Naive thymus-derived CD4-positive, alpha-beta T cell (primary cell): ENCODE data around the gene FER. TPM values are rescaled to one million over a fixed set of nuclear protein-coding genes. Genes with fewer than 3 reads are reported as not detected.
"Not testable (repeated sequence)": the region's sequence is repeated elsewhere in the genome, so short reads cannot be mapped to it uniquely, and the experiment has no call there.

Experiments
- ATAC-seq: fragments of 150-1000 bp; cut with Tn5 transposase; 2 replicates; pipeline ENCODE4 v1.10.0; 2021; ENCODE audit warnings: mild to moderate bottlenecking, moderate library complexity
- CTCF ChIA-PET: fragments of 350-600 bp; sonication (Branson Sonifier 250); formaldehyde crosslinking; loops from one replicate; lab custom pipeline; 2021; ENCODE audit warnings: antibody characterized with exemption; lab: Charles Lee
- POLR2A ChIA-PET: fragments of 350-600 bp; sonication (Branson Sonifier 250); formaldehyde crosslinking; loops from one replicate; lab custom pipeline; 2021; ENCODE audit warnings: antibody characterized with exemption, inconsistent platforms; lab: Charles Lee
- DNase-seq, 9 donors: peaks; one replicate each; pipeline versions ENCODE4 v3.0.0 to v3.0.0-alpha.2; 2020 to 2022; ENCODE audit warnings: mixed read lengths in 1 of 9
- H3K27ac ChIP-seq: one replicate; pipeline ENCODE4 v1.7.0; 2013; ENCODE audit warnings: mild to moderate bottlenecking, low read depth, low read length, moderate library complexity
- H3K27me3 ChIP-seq, 2 donors: one replicate each; pipeline ENCODE4 v1.7.0; 2013; ENCODE audit warnings: low read length in 2 of 2, mild to moderate bottlenecking in 2 of 2, moderate library complexity in 2 of 2; ENCODE audit not compliant: control insufficient read depth in 2 of 2, insufficient read depth in 2 of 2
- H3K36me3 ChIP-seq, 3 experiments: 1 replicate in 2 of 3; 2 replicates in 1 of 3; pipeline ENCODE4 v1.7.0; 2013; ENCODE audit warnings: low read length in 3 of 3, mild to moderate bottlenecking in 3 of 3, moderate library complexity in 1 of 3; ENCODE audit not compliant: insufficient read depth in 3 of 3, control insufficient read depth in 2 of 3
- H3K4me1 ChIP-seq, 2 donors: one replicate each; pipeline ENCODE4 v1.7.0; 2013; ENCODE audit warnings: low read length in 2 of 2, mild to moderate bottlenecking in 2 of 2, moderate library complexity in 1 of 2; ENCODE audit not compliant: control insufficient read depth in 2 of 2, insufficient read depth in 2 of 2
- H3K4me3 ChIP-seq: 2 replicates; pipeline ENCODE4 v1.7.0; 2013; ENCODE audit warnings: mild to moderate bottlenecking, low read length
- H3K9me3 ChIP-seq, 3 experiments: 1 replicate in 2 of 3; 2 replicates in 1 of 3; pipeline ENCODE4 v1.7.0; 2013; ENCODE audit warnings: low read length in 3 of 3; ENCODE audit not compliant: control insufficient read depth in 2 of 3
- H3K27ac Mint-ChIP-seq, 9 donors: one replicate each; pipeline ENCODE4 v1.8.0; 2020 to 2022; ENCODE audit warnings: mixed read lengths in 9 of 9, mild to moderate bottlenecking in 8 of 9, moderate library complexity in 5 of 9, inconsistent platforms in 2 of 9
- H3K27me3 Mint-ChIP-seq, 5 donors: one replicate each; pipeline ENCODE4 v1.8.0; 2021 to 2022; ENCODE audit warnings: mixed read lengths in 5 of 5, mild to moderate bottlenecking in 1 of 5
- H3K36me3 Mint-ChIP-seq, 5 donors: one replicate each; pipeline ENCODE4 v1.8.0; 2020 to 2022; ENCODE audit warnings: mixed read lengths in 5 of 5, mild to moderate bottlenecking in 3 of 5, inconsistent platforms in 1 of 5
- H3K4me1 Mint-ChIP-seq, 7 donors: one replicate each; pipeline ENCODE4 v1.8.0; 2020 to 2022; ENCODE audit warnings: mixed read lengths in 7 of 7, mild to moderate bottlenecking in 3 of 7, inconsistent platforms in 1 of 7
- H3K4me3 Mint-ChIP-seq, 10 donors: one replicate each; pipeline ENCODE4 v1.8.0; 2020 to 2022; ENCODE audit warnings: mild to moderate bottlenecking in 10 of 10, mixed read lengths in 10 of 10, moderate library complexity in 6 of 10, inconsistent platforms in 2 of 10
- H3K9me3 Mint-ChIP-seq, 11 donors: one replicate each; pipeline ENCODE4 v1.8.0; 2020 to 2022; ENCODE audit warnings: mixed read lengths in 11 of 11, mild to moderate bottlenecking in 4 of 11, inconsistent platforms in 1 of 11, moderate library complexity in 1 of 11
- intact Hi-C, 2 donors: fragments of 100-400 bp; cut with micrococcal nuclease; formaldehyde crosslinking; loops; one replicate each; pipeline ENCODE4 v1.15.1; 2023
- polyA plus RNA-seq, 2 donors: library from polyadenylated mRNA; unstranded; fragments of 300-500 nt; fragmentation: Illumina TruSeq; gene quantifications; one replicate each; pipeline ENCODE4 v1.2.3, GENCODE V29; 2021
- total RNA-seq, 6 experiments: library from RNA in 5 of 6; stranded (reverse) in 5 of 6; gene quantifications; 1 replicate in 5 of 6; 2 replicates in 1 of 6; pipeline ENCODE4 v1.2.3 and lab custom pipeline; 2021 to 2026

The FER gene
- total and polyA plus RNA-seq, 7 experiments from 2014 or later = 2.7 to 17.6 (median 13.8) TPM

DNA sequence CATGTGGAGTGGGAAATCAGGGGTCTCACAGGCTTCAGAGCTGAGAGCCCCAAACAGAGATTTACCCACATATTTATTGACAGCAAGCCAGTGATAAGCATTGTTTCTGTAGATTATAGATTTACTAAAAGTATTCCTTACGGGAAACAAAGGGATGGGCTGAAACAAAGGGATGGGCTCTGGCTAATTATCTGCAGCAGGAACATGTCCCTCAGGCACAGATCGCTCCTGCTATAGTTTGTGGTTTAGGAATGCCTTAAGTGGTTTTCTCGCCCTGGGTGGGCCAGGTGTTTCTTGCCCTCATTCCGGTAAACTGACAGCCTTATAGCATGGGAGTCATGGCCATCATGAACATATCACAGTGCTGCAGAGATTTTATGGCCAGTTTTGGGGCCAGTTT, 36.9 kb downstream of the FER start:
- CTCF ChIA-PET, intact Hi-C loops, H3K9me3 ChIP-seq, H3K27ac ChIP-seq, H3K4me3 ChIP-seq, H3K27ac Mint-ChIP-seq, POLR2A ChIA-PET, ATAC-seq, H3K27me3 Mint-ChIP-seq, H3K4me3 Mint-ChIP-seq, H3K27me3 ChIP-seq, DNase-seq, H3K4me1 ChIP-seq: not testable (repeated sequence)
- H3K36me3 Mint-ChIP-seq = peaks cover 2 to 43% (median 29%) of the 10 kb centered on the region in 5 donors
- H3K36me3 ChIP-seq = peaks cover 0 to 14% (median 0%) of the 10 kb centered on the region in 3 experiments
- peaks cover 0 to 15% (median 0%) of the 10 kb centered on the region in 11 donors for H3K9me3 Mint-ChIP-seq
- H3K4me1 Mint-ChIP-seq = peaks cover 2 to 27% (median 25%) of the 10 kb centered on the region in 7 donors

DNA sequence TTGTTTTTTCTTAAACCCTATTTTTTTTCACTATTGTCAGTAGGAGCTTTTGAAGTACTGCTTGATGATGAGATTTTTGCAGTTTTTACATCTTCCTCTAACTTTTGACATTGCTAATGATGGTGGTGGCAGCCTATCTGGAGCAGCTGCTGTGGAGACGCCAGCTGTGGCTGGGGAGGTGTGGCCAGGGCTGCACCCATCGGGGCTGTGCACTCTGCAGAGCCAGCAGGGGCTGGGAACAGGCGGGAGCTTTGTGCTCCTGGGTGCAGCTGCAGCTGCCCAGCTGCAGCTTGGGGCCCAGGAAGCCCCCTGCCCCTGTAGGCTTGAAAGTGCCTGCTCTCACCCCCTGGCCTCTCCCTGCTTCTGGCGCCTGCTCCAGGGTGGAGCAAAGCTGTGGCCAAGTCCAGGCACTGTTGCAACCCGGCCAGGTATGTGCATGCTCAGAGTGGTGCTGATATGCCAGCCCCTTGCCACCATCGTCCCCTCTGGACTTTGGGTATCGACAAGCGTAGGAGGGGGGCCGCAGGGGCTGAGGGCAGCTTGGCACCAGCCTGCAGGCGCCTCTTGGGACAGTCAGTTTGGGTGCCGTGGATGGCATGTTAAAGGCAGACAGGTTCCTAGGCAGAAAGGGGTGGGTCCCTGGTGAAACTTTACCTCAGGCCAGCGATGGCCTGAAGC, 39.2 kb downstream of the FER start:
- no peak overlapping the region for H3K27ac ChIP-seq
- Mint-ChIP-seq H3K9me3 (peaks cover 0 to 15% (median 0%) of the 10 kb centered on the region in 11 donors), H3K4me1 (peaks cover 0 to 25% (median 12%) of the 10 kb centered on the region in 7 donors), H3K27me3 (no peaks in the 10 kb centered on the region), H3K4me3 (no peak overlapping the region), H3K27ac (no peak overlapping the region), H3K36me3 (peaks cover 2 to 59% (median 29%) of the 10 kb centered on the region in 5 donors)
- CTCF ChIA-PET = interaction anchor here (0.6 kb wide), 1 partner anchor 349 kb away, joined by 3 read pairs; no protein-coding TSS in a partner anchor
- no peak for DNase-seq
- ATAC-seq = no peak
- no peaks in the 10 kb centered on the region for H3K4me1 ChIP-seq
- H3K9me3 ChIP-seq = no peaks in the 10 kb centered on the region
- no peaks in the 10 kb centered on the region for H3K27me3 ChIP-seq
- intact Hi-C loops = no loop called here
- H3K36me3 ChIP-seq = peaks cover 0 to 14% (median 0%) of the 10 kb centered on the region in 3 experiments
- POLR2A ChIA-PET = no interaction called here
- H3K4me3 ChIP-seq = no peak overlapping the region

- intact Hi-C loops = no loop called here
- no peak for ATAC-seq
Observed at GRCh38 chr5:108788142-108788541, 40.4 kb downstream of the FER start.

DNA sequence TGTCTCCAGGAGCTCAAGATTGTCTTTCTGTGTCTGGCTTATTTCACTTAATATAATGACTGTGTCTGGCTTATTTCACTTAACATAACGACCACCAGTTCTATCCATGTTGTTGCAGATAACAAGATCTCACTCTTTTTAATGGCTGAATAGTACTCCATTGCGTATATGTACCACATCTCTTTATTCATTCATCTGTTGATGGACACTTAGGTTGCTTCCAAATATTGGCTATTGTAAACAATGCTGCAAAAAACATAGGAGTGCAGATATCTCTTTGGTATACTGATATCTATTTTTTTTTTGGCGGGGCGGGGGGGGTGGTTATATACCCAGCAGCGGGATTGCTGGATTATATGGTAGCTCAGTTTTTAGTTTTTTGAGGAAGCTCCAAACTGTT, 45.5 kb downstream of the FER start:
- DNase-seq = no peak
- H3K36me3 Mint-ChIP-seq = peaks cover 0 to 51% (median 32%) of the 10 kb centered on the region in 5 donors
- H3K9me3 Mint-ChIP-seq = peaks cover 0 to 12% (median 3%) of the 10 kb centered on the region in 11 donors
- no peak overlapping the region for H3K4me3 Mint-ChIP-seq
- Histone ChIP-seq H3K36me3 (no peaks in the 10 kb centered on the region), H3K9me3 (no peaks in the 10 kb centered on the region), H3K4me1 (no peaks in the 10 kb centered on the region), H3K27ac (no peak overlapping the region), H3K4me3 (no peak overlapping the region), H3K27me3 (no peaks in the 10 kb centered on the region)
- POLR2A ChIA-PET = no interaction called here
- ATAC-seq = no peak
- intact Hi-C loops = loop anchor here in 1 of 2 donors (5.0 kb wide), 1 partner anchor 111 kb away; no protein-coding TSS in a partner anchor
- peaks cover 0 to 15% (median 2%) of the 10 kb centered on the region in 7 donors for H3K4me1 Mint-ChIP-seq
- CTCF ChIA-PET = no interaction called here
- H3K27ac Mint-ChIP-seq = no peak overlapping the region
- no peaks in the 10 kb centered on the region for H3K27me3 Mint-ChIP-seq

More at GRCh38 chr5:108788142-108788541, 40.4 kb downstream of the FER start:
- Histone ChIP-seq H3K4me1 (no peaks in the 10 kb centered on the region), H3K27me3 (no peaks in the 10 kb centered on the region), H3K4me3 (no peak overlapping the region), H3K9me3 (no peaks in the 10 kb centered on the region), H3K27ac (no peak overlapping the region), H3K36me3 (peaks cover 0 to 14% (median 0%) of the 10 kb centered on the region in 3 experiments)
- no peak for DNase-seq
- H3K4me3 Mint-ChIP-seq = no peak overlapping the region
- CTCF ChIA-PET = no interaction called here
- peaks cover 2 to 60% (median 24%) of the 10 kb centered on the region in 5 donors for H3K36me3 Mint-ChIP-seq
- no peaks in the 10 kb centered on the region for H3K27me3 Mint-ChIP-seq
- POLR2A ChIA-PET = no interaction called here
- no peak overlapping the region for H3K27ac Mint-ChIP-seq
- H3K9me3 Mint-ChIP-seq = peaks cover 0 to 16% (median 2%) of the 10 kb centered on the region in 11 donors
- H3K4me1 Mint-ChIP-seq = peaks cover 0 to 14% (median 7%) of the 10 kb centered on the region in 7 donors

DNA sequence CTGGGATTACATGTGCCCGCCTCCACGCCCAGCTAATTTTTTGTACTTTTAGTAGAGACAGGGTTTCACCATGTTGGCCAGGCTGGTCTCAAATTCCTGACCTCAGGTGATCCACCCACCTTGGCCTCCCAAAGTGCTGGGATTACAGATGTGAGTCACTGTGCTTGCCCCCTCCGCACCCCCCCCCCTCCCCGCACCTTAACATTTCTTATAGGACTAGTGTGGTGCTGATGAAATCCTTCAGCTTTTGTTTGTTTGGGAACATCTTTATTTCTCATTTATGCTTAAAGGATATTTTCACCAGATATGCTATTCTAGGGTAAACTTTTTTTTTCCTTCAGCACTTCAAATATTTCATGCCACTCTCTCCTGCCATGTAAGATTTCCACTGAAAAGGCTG, 46.7 kb downstream of the FER start:
- H3K27me3 ChIP-seq, POLR2A ChIA-PET, H3K4me1 ChIP-seq, H3K36me3 ChIP-seq, ATAC-seq, H3K27me3 Mint-ChIP-seq, H3K4me3 ChIP-seq, H3K9me3 ChIP-seq, CTCF ChIA-PET, H3K4me3 Mint-ChIP-seq, H3K27ac Mint-ChIP-seq, H3K27ac ChIP-seq, DNase-seq: not testable (repeated sequence)
- intact Hi-C loops = loop anchor here in 1 of 2 donors (5.0 kb wide), 1 partner anchor 112 kb away; no protein-coding TSS in a partner anchor
- H3K36me3 Mint-ChIP-seq = peaks cover 0 to 56% (median 27%) of the 10 kb centered on the region in 5 donors
- H3K9me3 Mint-ChIP-seq = peaks cover 0 to 12% (median 3%) of the 10 kb centered on the region in 11 donors
- peaks cover 0 to 10% (median 2%) of the 10 kb centered on the region in 7 donors for H3K4me1 Mint-ChIP-seq

DNA sequence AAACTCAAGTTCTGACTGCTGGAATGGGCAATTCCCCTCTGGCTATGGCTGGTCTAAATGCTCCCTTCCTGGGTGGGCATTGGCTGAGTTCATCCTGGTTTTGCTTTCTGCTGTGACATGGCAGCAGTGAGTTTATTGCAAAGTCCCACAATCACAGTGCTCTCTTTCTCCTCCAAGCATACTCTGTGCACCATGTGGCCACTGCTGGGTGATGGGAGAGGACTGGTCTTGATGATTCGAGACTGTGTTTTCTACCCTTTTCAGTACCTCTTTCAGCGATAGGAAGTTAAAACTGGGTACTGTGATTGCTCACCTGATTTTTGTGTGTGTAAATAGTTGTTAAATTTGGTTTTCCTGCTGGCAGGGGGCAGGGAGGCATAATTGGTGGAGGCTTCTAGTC, 49.7 kb downstream of the FER start:
- Histone ChIP-seq H3K27me3 (no peaks in the 10 kb centered on the region), H3K36me3 (peaks cover 0 to 3% (median 0%) of the 10 kb centered on the region in 3 experiments), H3K9me3 (no peaks in the 10 kb centered on the region), H3K27ac (no peak overlapping the region), H3K4me1 (no peaks in the 10 kb centered on the region), H3K4me3 (no peak overlapping the region)
- ATAC-seq (no peak), DNase-seq (no peak)
- intact Hi-C loops = no loop called here
- POLR2A ChIA-PET = no interaction called here
- peaks cover 0 to 4% (median 0%) of the 10 kb centered on the region in 7 donors for H3K4me1 Mint-ChIP-seq
- no peak overlapping the region for H3K4me3 Mint-ChIP-seq
- peaks cover 0 to 67% (median 47%) of the 10 kb centered on the region in 5 donors for H3K36me3 Mint-ChIP-seq
- peak overlapping the region in 1 of 9 donors; percentile 9 for H3K27ac Mint-ChIP-seq
- CTCF ChIA-PET = no interaction called here
- H3K9me3 Mint-ChIP-seq = peaks cover 0 to 12% (median 3%) of the 10 kb centered on the region in 11 donors
- no peaks in the 10 kb centered on the region for H3K27me3 Mint-ChIP-seq
